HEK293 (cell line): Measurements from ENCODE around the gene EPN2.

Source experiments
- CTCF ChIA-PET: fragments of 350-600 bp; formaldehyde crosslinking; extraction: SDS; loops from one replicate; lab custom pipeline; 2021; ENCODE audit warnings: antibody characterized with exemption; lab: Yijun Ruan, JAX
- POLR2A ChIA-PET: fragments of 300-600 bp; formaldehyde crosslinking; extraction: SDS; loops from one replicate; lab custom pipeline; 2020; ENCODE audit warnings: antibody characterized with exemption, inconsistent platforms; lab: Yijun Ruan, JAX
- H3K27ac ChIP-seq: fragments of 200-500 bp; sonication (Bioruptor generic); 2 replicates; pipeline ENCODE4 v1.5.1; 2014; ENCODE audit warnings: low read depth, low read length, control low read depth, inconsistent platforms; ENCODE audit errors: extremely low read depth
- H3K36me3 ChIP-seq, 2 experiments: fragments of 200-500 bp in 1 of 2; sonication (Bioruptor generic) in 1 of 2; 1 replicate in 1 of 2; 2 replicates in 1 of 2; pipeline ENCODE4 v1.5.1; 2014 to 2017; ENCODE audit warnings: inconsistent platforms in 2 of 2, low read length in 2 of 2; ENCODE audit not compliant: control insufficient read depth in 2 of 2, insufficient read depth in 1 of 2
- H3K4me1 ChIP-seq: fragments of 200-500 bp; sonication (Bioruptor generic); 2 replicates; pipeline ENCODE4 v1.5.1; 2014; ENCODE audit warnings: mild to moderate bottlenecking, low read length, inconsistent platforms; ENCODE audit not compliant: control insufficient read depth, insufficient read depth
- H3K4me3 ChIP-seq: 2 replicates; pipeline ENCODE4 v1.5.1; 2011; ENCODE audit warnings: low read depth, mild to moderate bottlenecking, control low read depth, low read length, moderate library complexity
- H3K9me3 ChIP-seq: fragments of 200-500 bp; sonication (Bioruptor generic); 2 replicates; pipeline ENCODE4 v1.5.1; 2014; ENCODE audit warnings: low read depth, low read length, inconsistent platforms; ENCODE audit not compliant: control insufficient read depth, insufficient read depth
- FEZF1 ChIP-seq: fragments of 450-650 bp; formaldehyde crosslinking; IDR thresholded peaks from 2 replicates; pipeline ENCODE4 v1.5.1; 2016; ENCODE audit warnings: missing biosample characterization, missing genetic modification characterization
- KLF1 ChIP-seq: fragments of 450-650 bp; formaldehyde crosslinking; IDR thresholded peaks from 2 replicates; pipeline ENCODE4 v1.5.1; 2016; ENCODE audit warnings: missing biosample characterization, missing genetic modification characterization
- PRDM1 ChIP-seq: fragments of 450-650 bp; formaldehyde crosslinking; IDR thresholded peaks from 2 replicates; pipeline ENCODE4; 2016; ENCODE audit warnings: missing biosample characterization, missing genetic modification characterization
- SP2 ChIP-seq: fragments of 450-650 bp; formaldehyde crosslinking; IDR thresholded peaks from 2 replicates; pipeline ENCODE4 v1.5.1; 2016; ENCODE audit warnings: missing biosample characterization, missing genetic modification characterization
- SP7 ChIP-seq: fragments of 450-650 bp; formaldehyde crosslinking; IDR thresholded peaks from 2 replicates; pipeline ENCODE4 v1.5.1; 2016; ENCODE audit warnings: missing biosample characterization, missing genetic modification characterization
- WT1 ChIP-seq: fragments of 450-650 bp; formaldehyde crosslinking; IDR thresholded peaks from 2 replicates; pipeline ENCODE4 v1.5.1; 2016; ENCODE audit warnings: missing biosample characterization, missing genetic modification characterization
- ZIC2 ChIP-seq: fragments of 450-650 bp; formaldehyde crosslinking; IDR thresholded peaks from 2 replicates; pipeline ENCODE4 v1.5.1; 2016; ENCODE audit warnings: missing biosample characterization, missing genetic modification characterization
- ZNF132 ChIP-seq: fragments of 450-650 bp; formaldehyde crosslinking; IDR thresholded peaks from 2 replicates; pipeline ENCODE4 v1.5.1; 2017; ENCODE audit warnings: missing biosample characterization, missing genetic modification characterization, borderline replicate concordance
- ZNF174 ChIP-seq: fragments of 450-650 bp; formaldehyde crosslinking; IDR thresholded peaks from 2 replicates; pipeline ENCODE4 v1.5.0; 2017; ENCODE audit warnings: missing biosample characterization, mild to moderate bottlenecking, missing genetic modification characterization
- ZNF202 ChIP-seq: fragments of 450-650 bp; formaldehyde crosslinking; IDR thresholded peaks from 2 replicates; pipeline ENCODE4 v1.5.1; 2016; ENCODE audit warnings: missing biosample characterization, missing genetic modification characterization, borderline replicate concordance
- ZNF214 ChIP-seq: fragments of 450-650 bp; formaldehyde crosslinking; IDR thresholded peaks from 2 replicates; pipeline ENCODE4 v1.5.1; 2017; ENCODE audit warnings: missing biosample characterization, mild to moderate bottlenecking, missing genetic modification characterization, borderline replicate concordance
- ZNF335 ChIP-seq: fragments of 450-650 bp; formaldehyde crosslinking; conservative IDR thresholded peaks from 2 replicates; pipeline ENCODE4 v1.5.1; 2016; ENCODE audit warnings: missing biosample characterization, missing genetic modification characterization
- ZNF366 ChIP-seq: fragments of 450-650 bp; formaldehyde crosslinking; conservative IDR thresholded peaks from 2 replicates; pipeline ENCODE4 v1.5.1; 2016; ENCODE audit warnings: missing biosample characterization, missing genetic modification characterization
- ZNF394 ChIP-seq: fragments of 450-650 bp; formaldehyde crosslinking; IDR thresholded peaks from 2 replicates; pipeline ENCODE4 v1.5.1; 2016; ENCODE audit warnings: missing biosample characterization, missing genetic modification characterization, mild to moderate bottlenecking, moderate library complexity, borderline replicate concordance
- ZNF423 ChIP-seq: fragments of 450-650 bp; formaldehyde crosslinking; IDR thresholded peaks from 2 replicates; pipeline ENCODE4 v1.5.1; 2016; ENCODE audit warnings: missing biosample characterization, missing genetic modification characterization
- ZNF426 ChIP-seq: fragments of 450-650 bp; formaldehyde crosslinking; IDR thresholded peaks from 2 replicates; pipeline ENCODE4 v1.5.1; 2017; ENCODE audit warnings: missing biosample characterization, missing genetic modification characterization, mild to moderate bottlenecking, inconsistent platforms, moderate library complexity
- ZNF76 ChIP-seq: fragments of 450-650 bp; formaldehyde crosslinking; IDR thresholded peaks from 2 replicates; pipeline ENCODE4; 2016; ENCODE audit warnings: low read depth, missing biosample characterization, missing genetic modification characterization, borderline replicate concordance
- TF ChIP-seq, protein P1 (sequence below): fragments of 450-650 bp; formaldehyde crosslinking; IDR thresholded peaks from 2 replicates; pipeline ENCODE4 v1.5.1; 2016; ENCODE audit warnings: missing biosample characterization, missing genetic modification characterization
- TF ChIP-seq, protein P2 (sequence below): fragments of 450-650 bp; formaldehyde crosslinking; IDR thresholded peaks from 2 replicates; pipeline ENCODE4 v1.5.1; 2017; ENCODE audit warnings: missing biosample characterization, missing genetic modification characterization
- TF ChIP-seq, protein P3 (sequence below): fragments of 450-650 bp; formaldehyde crosslinking; IDR thresholded peaks from 2 replicates; pipeline ENCODE4 v1.5.1; 2016; ENCODE audit warnings: missing biosample characterization, missing genetic modification characterization
- TF ChIP-seq, protein P4 (sequence below): fragments of 450-650 bp; formaldehyde crosslinking; IDR thresholded peaks from 2 replicates; pipeline ENCODE4 v1.5.1; 2016; ENCODE audit warnings: missing biosample characterization, missing genetic modification characterization

The EPN2 gene

DNA sequence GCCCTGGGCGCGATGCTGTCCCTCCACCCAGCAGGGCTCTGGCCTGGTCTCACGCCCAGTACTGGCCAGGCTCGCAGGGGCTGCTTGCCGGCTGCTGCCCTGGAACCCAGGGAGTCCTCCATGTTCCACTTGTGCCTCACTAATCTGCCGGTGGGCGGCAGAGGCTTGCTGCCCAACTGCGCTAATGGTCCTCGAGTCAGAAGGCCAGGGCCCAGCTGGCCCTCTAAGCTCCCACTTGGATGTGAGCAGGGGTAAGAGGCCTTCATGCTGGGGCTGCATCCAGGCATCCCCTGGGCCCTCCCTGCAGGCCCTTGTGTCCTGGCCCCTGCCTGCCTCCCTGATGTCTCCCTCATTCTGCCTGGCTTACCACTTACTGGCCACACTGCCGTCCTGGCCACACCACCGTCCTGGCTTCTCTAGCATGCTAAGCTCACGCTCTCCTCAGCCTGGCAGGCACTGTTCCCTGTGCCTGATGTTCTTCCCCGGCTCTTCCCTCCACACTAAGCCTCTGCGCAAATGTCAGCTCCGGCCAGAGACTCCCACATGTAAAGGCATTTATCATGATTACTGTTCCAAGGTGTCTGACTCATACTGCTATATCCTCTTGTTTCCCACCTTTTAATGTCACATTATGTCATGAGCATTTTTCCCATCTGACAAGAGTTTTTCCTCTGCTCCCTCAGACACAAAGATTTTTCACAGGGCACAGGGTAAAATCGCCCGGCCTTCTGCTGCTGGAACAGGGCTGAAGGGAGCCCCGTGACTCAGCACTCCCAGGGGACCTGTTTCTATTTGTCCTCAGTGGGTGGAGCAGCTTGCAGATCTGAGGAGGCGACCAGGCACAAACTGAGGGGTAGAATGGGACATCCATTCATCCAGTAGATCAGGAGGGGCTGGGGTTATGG is 109.4 kb downstream of the EPN2 start (continued):
- TF ChIP-seq, protein P1, sequence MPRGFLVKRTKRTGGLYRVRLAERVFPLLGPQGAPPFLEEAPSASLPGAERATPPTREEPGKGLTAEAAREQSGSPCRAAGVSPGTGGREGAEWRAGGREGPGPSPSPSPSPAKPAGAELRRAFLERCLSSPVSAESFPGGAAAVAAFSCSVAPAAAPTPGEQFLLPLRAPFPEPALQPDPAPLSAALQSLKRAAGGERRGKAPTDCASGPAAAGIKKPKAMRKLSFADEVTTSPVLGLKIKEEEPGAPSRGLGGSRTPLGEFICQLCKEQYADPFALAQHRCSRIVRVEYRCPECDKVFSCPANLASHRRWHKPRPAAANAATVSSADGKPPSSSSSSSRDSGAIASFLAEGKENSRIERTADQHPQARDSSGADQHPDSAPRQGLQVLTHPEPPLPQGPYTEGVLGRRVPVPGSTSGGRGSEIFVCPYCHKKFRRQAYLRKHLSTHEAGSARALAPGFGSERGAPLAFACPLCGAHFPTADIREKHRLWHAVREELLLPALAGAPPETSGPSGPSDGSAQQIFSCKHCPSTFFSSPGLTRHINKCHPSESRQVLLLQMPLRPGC = peak; percentile 84
- TF ChIP-seq ZNF335 (tag by site-specific recombination) (peak; percentile 90), ZNF214 (tag by site-specific recombination) (no peak), PRDM1 (no peak), ZNF132 (tag by site-specific recombination) (no peak), ZNF394 (tag by site-specific recombination) (peak; percentile 39; the same call in 1 of the 2 replicates), ZNF366 (tag by site-specific recombination) (peak; percentile 71), SP7 (tag by site-specific recombination) (peak; percentile 90), ZNF76 (no peak), ZIC2 (tag by site-specific recombination) (peak; percentile 66), KLF1 (tag by site-specific recombination) (peak; percentile 72), ZNF426 (tag by site-specific recombination) (no peak), ZNF174 (no peak), FEZF1 (tag by site-specific recombination) (no peak), ZNF202 (tag by site-specific recombination) (no peak)
- TF ChIP-seq, protein P2, sequence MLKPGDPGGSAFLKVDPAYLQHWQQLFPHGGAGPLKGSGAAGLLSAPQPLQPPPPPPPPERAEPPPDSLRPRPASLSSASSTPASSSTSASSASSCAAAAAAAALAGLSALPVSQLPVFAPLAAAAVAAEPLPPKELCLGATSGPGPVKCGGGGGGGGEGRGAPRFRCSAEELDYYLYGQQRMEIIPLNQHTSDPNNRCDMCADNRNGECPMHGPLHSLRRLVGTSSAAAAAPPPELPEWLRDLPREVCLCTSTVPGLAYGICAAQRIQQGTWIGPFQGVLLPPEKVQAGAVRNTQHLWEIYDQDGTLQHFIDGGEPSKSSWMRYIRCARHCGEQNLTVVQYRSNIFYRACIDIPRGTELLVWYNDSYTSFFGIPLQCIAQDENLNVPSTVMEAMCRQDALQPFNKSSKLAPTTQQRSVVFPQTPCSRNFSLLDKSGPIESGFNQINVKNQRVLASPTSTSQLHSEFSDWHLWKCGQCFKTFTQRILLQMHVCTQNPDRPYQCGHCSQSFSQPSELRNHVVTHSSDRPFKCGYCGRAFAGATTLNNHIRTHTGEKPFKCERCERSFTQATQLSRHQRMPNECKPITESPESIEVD (tag by site-specific recombination) = peak; percentile 84
- TF ChIP-seq, protein P3, sequence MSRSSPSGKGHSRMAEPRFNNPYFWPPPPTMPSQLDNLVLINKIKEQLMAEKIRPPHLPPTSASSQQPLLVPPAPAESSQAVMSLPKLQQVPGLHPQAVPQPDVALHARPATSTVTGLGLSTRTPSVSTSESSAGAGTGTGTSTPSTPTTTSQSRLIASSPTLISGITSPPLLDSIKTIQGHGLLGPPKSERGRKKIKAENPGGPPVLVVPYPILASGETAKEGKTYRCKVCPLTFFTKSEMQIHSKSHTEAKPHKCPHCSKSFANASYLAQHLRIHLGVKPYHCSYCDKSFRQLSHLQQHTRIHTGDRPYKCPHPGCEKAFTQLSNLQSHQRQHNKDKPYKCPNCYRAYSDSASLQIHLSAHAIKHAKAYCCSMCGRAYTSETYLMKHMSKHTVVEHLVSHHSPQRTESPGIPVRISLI (tag by site-specific recombination) = no peak
- TF ChIP-seq, protein P4, sequence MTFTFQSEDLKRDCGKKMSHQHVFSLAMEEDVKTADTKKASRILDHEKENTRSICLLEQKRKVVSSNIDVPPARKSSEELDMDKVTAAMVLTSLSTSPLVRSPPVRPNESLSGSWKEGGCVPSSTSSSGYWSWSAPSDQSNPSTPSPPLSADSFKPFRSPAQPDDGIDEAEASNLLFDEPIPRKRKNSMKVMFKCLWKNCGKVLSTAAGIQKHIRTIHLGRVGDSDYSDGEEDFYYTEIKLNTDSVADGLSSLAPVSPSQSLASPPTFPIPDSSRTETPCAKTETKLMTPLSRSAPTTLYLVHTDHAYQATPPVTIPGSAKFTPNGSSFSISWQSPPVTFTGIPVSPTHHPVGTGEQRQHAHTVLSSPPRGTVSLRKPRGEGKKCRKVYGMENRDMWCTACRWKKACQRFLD (tag by site-specific recombination) = no peak

DNA sequence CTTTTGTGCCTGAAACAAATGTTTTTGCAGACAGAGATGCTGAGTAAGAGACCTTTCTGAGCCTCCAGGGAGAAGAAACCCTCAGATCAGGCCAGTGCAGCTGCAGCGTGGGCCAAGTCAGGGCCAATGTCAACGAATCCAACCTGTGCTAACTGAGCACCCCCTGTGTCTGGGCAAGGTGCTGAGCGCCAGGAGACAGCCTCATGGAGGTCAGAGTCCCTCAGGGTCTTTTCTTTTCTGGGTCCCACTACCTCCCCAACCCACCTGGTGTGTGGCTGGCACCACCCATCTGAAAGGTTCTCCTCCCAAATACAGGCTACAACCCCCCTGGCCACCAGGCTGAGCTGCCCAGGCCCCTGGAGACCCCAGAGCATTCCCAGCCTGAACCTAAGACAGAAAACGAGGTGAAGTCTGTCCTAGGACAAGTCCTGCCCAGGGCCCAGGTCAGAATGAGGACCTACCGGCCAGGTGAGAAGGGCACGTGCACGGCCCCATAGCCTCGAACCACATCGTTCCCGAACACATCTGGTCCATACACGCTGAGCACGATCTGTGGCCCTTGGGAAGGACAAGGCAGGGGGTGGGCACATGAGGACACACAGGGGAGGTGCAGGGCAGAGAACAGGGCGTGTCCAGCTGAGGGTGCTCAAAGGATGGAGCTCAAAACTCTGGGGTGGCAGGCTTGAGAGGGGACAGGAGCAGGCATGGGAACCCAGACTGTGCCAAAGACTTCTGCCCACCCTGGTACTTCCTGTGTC is 110.3 kb downstream of the EPN2 start:
- Histone ChIP-seq H3K4me3 (no peak overlapping the region), H3K27ac (peak overlapping the region; percentile 17; the same call in 1 of the 2 replicates), H3K4me1 (peaks cover 8% of the 10 kb centered on the region), H3K9me3 (no peaks in the 10 kb centered on the region), H3K36me3 (peaks cover 0 to 5% of the 10 kb centered on the region in 2 experiments; a peak in 1 of 3 replicates)
- TF ChIP-seq WT1 (tag by site-specific recombination) (no peak), KLF1 (tag by site-specific recombination) (0 out of 2 replicates have a peak, but pooled peaks have one; percentile 36), ZNF423 (tag by site-specific recombination) (0 out of 2 replicates have a peak, but pooled peaks have one; percentile 3), SP2 (0 out of 2 replicates have a peak, but pooled peaks have one; percentile 0)
- ChIA-PET POLR2A (no interaction called here), CTCF (no interaction called here)
